ENCODE results near the gene CMIP. TPM values are rescaled to one million over a fixed set of nuclear protein-coding genes. Genes with fewer than 3 reads are reported as not detected.

Gene CMIP
- total RNA-seq, 1 experiment from 2014 or later = 63.7 TPM

GRCh38 chr16:81620796-81621195 lies 176.2 kb downstream of the CMIP start:
- Mint-ChIP-seq H3K36me3 (peaks cover 21% of the 10 kb centered on the region), H3K4me3 (no peak overlapping the region), H3K27ac (no peak overlapping the region), H3K27me3 (ENCODE audit: low read depth) (no peaks in the 10 kb centered on the region), H3K4me1 (peaks cover 3% of the 10 kb centered on the region; the same call in 1 of the 2 replicates), H3K9me3 (no peaks in the 10 kb centered on the region)
- ChIA-PET CTCF (interaction anchor here (0.7 to 5.8 kb wide), 3 partner anchors 57 to 93 kb away, joined by 3 to 51 read pairs (median 3); no protein-coding TSS in a partner anchor), POLR2A (interaction anchor here (1.4 kb wide), 1 partner anchor 10 kb away, joined by 3 read pairs; no protein-coding TSS in a partner anchor)
- DNase-seq (ENCODE audit: low spot score) (no peak), ATAC-seq (no peak)
- TF ChIP-seq JAZF1 (CRISPR knock-in tag; IDR thresholded peaks at IDR 0.05) = no peak
- TF ChIP-seq USF1 (CRISPR knock-in tag; IDR thresholded peaks at IDR 0.05) = no peak
- TF ChIP-seq ERG (CRISPR knock-in tag; IDR thresholded peaks at IDR 0.05) = no peak
- TF ChIP-seq MAX (CRISPR knock-in tag; IDR thresholded peaks at IDR 0.05) = no peak
- TF ChIP-seq CREB1 (CRISPR knock-in tag; IDR thresholded peaks at IDR 0.05) = no peak
- no peak for TF ChIP-seq ELF4 (CRISPR knock-in tag; IDR thresholded peaks at IDR 0.05; ENCODE audit: low read depth)
- TF ChIP-seq ATF6 (CRISPR knock-in tag; IDR thresholded peaks at IDR 0.05) = no peak
- TF ChIP-seq E2F1 (CRISPR knock-in tag; IDR thresholded peaks at IDR 0.05) = no peak
- TF ChIP-seq CTCF (IDR thresholded peaks at IDR 0.05) = no peak
- no peak for TF ChIP-seq FOXK1 (CRISPR knock-in tag; IDR thresholded peaks at IDR 0.05)
- TF ChIP-seq E2F5 (CRISPR knock-in tag; IDR thresholded peaks at IDR 0.05) = no peak
- TF ChIP-seq ZNF263 (CRISPR knock-in tag; IDR thresholded peaks at IDR 0.05; ENCODE audit: low read depth) = no peak
- TF ChIP-seq ARID4B (CRISPR knock-in tag; IDR thresholded peaks at IDR 0.05; ENCODE audit: borderline replicate concordance) = no peak
- no peak for TF ChIP-seq ESRRA (CRISPR knock-in tag; IDR thresholded peaks at IDR 0.05; ENCODE audit: borderline replicate concordance)
- TF ChIP-seq IRF1 (CRISPR knock-in tag; IDR thresholded peaks at IDR 0.05) = no peak
- no peak for TF ChIP-seq PREB (CRISPR knock-in tag; IDR thresholded peaks at IDR 0.05; ENCODE audit: borderline replicate concordance)
- no peak for TF ChIP-seq SMAD4 (CRISPR knock-in tag; IDR thresholded peaks at IDR 0.05)
- no peak for TF ChIP-seq GRHL2 (CRISPR knock-in tag; IDR thresholded peaks at IDR 0.05; ENCODE audit: insufficient replicate concordance, severe bottlenecking)

Data from WTC11 (cell line).